ENCODE measurements around the gene BCAS1.

GRCh38 chr20:53945478-53945877, 124.9 kb downstream of the BCAS1 start:
- TF ChIP-seq ZFX (IDR thresholded peaks at IDR 0.05), result no peak
- no peak for TF ChIP-seq CTCF (IDR thresholded peaks at IDR 0.05 in 2 of 3, conservative IDR thresholded peaks at IDR 0.05 in 1 of 3; ENCODE audit: borderline replicate concordance in 1 of 3, insufficient read depth in 1 of 3, low read depth in 2 of 3, low read length in 2 of 3)
- TF ChIP-seq YY1 (IDR thresholded peaks at IDR 0.05; ENCODE audit: extremely low read depth, insufficient replicate concordance, low read depth, low read length), result no peak
- TF ChIP-seq ATF3 (IDR thresholded peaks at IDR 0.05), result no peak
- TF ChIP-seq POLR2A (IDR thresholded peaks at IDR 0.05; ENCODE audit: borderline replicate concordance, extremely low read depth, insufficient read depth, insufficient read length), result no peak
- TF ChIP-seq JUND (IDR thresholded peaks at IDR 0.05), result no peak
- TF ChIP-seq REST (IDR thresholded peaks at IDR 0.05; ENCODE audit: low read depth), result no peak
